Astrocyte of the spinal cord (primary cell): ENCODE results near the gene SPATA22.

Experiments
- DNase-seq: peaks from one replicate; pipeline ENCODE4 v3.0.0; 2011; ENCODE audit warnings: low read depth, low spot score
- H3K4me3 ChIP-seq: 2 replicates; pipeline ENCODE4 v1.5.1; 2011; ENCODE audit warnings: low read depth, mild to moderate bottlenecking, low read length, moderate library complexity
- CTCF ChIP-seq: IDR thresholded peaks from 2 replicates; pipeline ENCODE4 v1.5.1; 2012; ENCODE audit warnings: low read depth, mild to moderate bottlenecking, low read length, inconsistent platforms
- in situ Hi-C: cut with HindIII; loops from 2 replicates; pipeline ENCODE4 v1.10.0; 2017; ENCODE audit warnings: low sequenced_read_pairs

The SPATA22 gene

GRCh38 chr17:3510090-3510489 is 38.5 kb upstream of the SPATA22 start:
- DNase-seq = no peak
- in situ Hi-C loops = no loop called here
- no peak for TF ChIP-seq CTCF
- H3K4me3 ChIP-seq = no peak overlapping the region

GRCh38 chr17:3507869-3508268 is 36.2 kb upstream of the SPATA22 start:
- no peak for TF ChIP-seq CTCF
- in situ Hi-C loops = no loop called here
- DNase-seq = no peak
- no peak overlapping the region for H3K4me3 ChIP-seq

DNA sequence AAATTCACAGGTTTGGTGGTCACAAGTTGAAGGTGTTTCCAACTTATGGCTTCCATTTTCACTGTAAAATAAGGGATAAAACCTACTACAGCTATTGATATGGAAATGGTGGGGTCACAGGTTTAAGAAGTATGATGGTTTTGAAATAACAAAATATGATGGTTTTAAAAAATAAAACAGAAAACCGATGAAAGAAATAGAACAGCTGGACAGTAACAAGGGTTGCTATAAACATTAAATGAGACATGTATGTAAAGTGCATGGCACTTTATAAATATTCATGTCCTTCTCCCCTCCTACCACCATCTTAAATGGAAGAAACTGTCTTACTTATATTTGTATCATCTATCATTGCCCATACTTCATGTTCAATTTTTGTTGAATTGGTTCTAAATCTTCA is 35.5 kb upstream of the SPATA22 start:
- in situ Hi-C loops = no loop called here
- TF ChIP-seq CTCF = no peak

GRCh38 chr17:3506054-3506453 is 34.4 kb upstream of the SPATA22 start:
- no peak for TF ChIP-seq CTCF

More for the DNA sequence above, 35.5 kb upstream of the SPATA22 start:
- DNase-seq = no peak
- no peak overlapping the region for H3K4me3 ChIP-seq

GRCh38 chr17:3505008-3505407 is 33.4 kb upstream of the SPATA22 start:
- in situ Hi-C loops = no loop called here
- no peak for TF ChIP-seq CTCF
- DNase-seq = no peak
- H3K4me3 ChIP-seq = no peak overlapping the region

More at GRCh38 chr17:3506054-3506453, 34.4 kb upstream of the SPATA22 start:
- in situ Hi-C loops = no loop called here
- no peak for DNase-seq
- no peak overlapping the region for H3K4me3 ChIP-seq

- no peak for DNase-seq
- in situ Hi-C loops = no loop called here
- H3K4me3 ChIP-seq = no peak overlapping the region
- no peak for TF ChIP-seq CTCF
Observed at GRCh38 chr17:3503285-3503684, 31.7 kb upstream of the SPATA22 start.

DNA sequence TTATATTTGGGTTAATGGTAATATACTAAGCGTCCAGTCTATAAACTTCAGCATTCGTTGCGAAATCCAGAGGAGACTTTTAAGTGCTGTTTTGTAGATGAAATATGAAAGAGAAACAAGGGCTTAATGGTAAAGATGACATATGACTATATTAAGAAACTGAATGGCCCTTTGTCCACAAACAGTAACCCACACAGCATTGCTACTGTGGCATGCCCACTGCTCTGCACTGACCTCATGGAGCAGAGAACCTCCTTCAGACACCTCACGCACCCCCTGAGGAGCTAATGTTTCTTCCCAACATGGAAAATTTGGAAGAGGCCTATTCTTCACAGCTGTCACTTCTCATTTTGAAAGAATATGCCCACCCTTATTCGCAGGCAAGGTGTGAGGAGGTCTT is 30.8 kb upstream of the SPATA22 start:
- DNase-seq = no peak
- H3K4me3 ChIP-seq = no peak overlapping the region
- in situ Hi-C loops = no loop called here
- no peak for TF ChIP-seq CTCF
